ENCODE results near the gene TM4SF5.

GRCh38 chr17:4827399-4827798, 55.7 kb downstream of the TM4SF5 start:
- TF ChIP-seq POLR2AphosphoS5 (IDR thresholded peaks at IDR 0.05; ENCODE audit: low read length) (no peak), MTA3 (IDR thresholded peaks at IDR 0.05; ENCODE audit: borderline replicate concordance, low read length) (no peak), POLR2A (IDR thresholded peaks at IDR 0.05; ENCODE audit: low read depth, low read length) (no peak), MAX (IDR thresholded peaks at IDR 0.05; ENCODE audit: low read depth, low read length) (no peak), ZNF217 (IDR thresholded peaks at IDR 0.05) (no peak), CTCF (IDR thresholded peaks at IDR 0.05 in 2 of 3, conservative IDR thresholded peaks at IDR 0.05 in 1 of 3; ENCODE audit: control insufficient read depth in 2 of 3, extremely low read depth in 1 of 3, insufficient read depth in 1 of 3, low read depth in 3 of 3, low read length in 3 of 3) (no peak), EZH2 (IDR thresholded peaks at IDR 0.05; ENCODE audit: borderline replicate concordance, control insufficient read depth, low read depth, low read length) (no peak), KDM1A (IDR thresholded peaks at IDR 0.05; ENCODE audit: borderline replicate concordance) (no peak), TBL1XR1 (IDR thresholded peaks at IDR 0.05; ENCODE audit: low read depth, low read length) (no peak), USF2 (IDR thresholded peaks at IDR 0.05; ENCODE audit: borderline replicate concordance, low read depth, low read length) (no peak), ZNF274 (IDR thresholded peaks at IDR 0.05; ENCODE audit: insufficient read depth, insufficient read length) (no peak), MYC (IDR thresholded peaks at IDR 0.05; ENCODE audit: insufficient read depth, insufficient read length, insufficient replicate concordance, low read length, severe bottlenecking) (no peak), SREBF1 (IDR thresholded peaks at IDR 0.05; ENCODE audit: low read length) (no peak)
- TF ChIP-seq, protein P1, sequence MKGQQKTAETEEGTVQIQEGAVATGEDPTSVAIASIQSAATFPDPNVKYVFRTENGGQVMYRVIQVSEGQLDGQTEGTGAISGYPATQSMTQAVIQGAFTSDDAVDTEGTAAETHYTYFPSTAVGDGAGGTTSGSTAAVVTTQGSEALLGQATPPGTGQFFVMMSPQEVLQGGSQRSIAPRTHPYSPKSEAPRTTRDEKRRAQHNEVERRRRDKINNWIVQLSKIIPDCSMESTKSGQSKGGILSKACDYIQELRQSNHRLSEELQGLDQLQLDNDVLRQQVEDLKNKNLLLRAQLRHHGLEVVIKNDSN (IDR thresholded peaks at IDR 0.05; ENCODE audit: borderline replicate concordance, extremely low read length, insufficient read depth, low read depth, low read length): no peak

Measured in GM12878 (cell line).